HepG2 (cell line): Measurements from ENCODE around the gene MYO18A. TPM values are rescaled to one million over a fixed set of nuclear protein-coding genes. Genes with fewer than 3 reads are reported as not detected.

Source experiments
- HIVEP1 ChIP-seq: sonication (generic); formaldehyde crosslinking; IDR thresholded peaks from 2 replicates; pipeline ENCODE4 v1.4.0; 2020; ENCODE audit warnings: mild to moderate bottlenecking, missing genetic modification reagents
- RBAK ChIP-seq: sonication (generic); formaldehyde crosslinking; IDR thresholded peaks from 2 replicates; pipeline ENCODE4 v1.5.1; 2020; ENCODE audit warnings: mild to moderate bottlenecking, missing genetic modification reagents
- TARDBP ChIP-seq: sonication (generic); formaldehyde crosslinking; IDR thresholded peaks from 2 replicates; pipeline ENCODE4 v1.8.0; 2022; ENCODE audit warnings: mild to moderate bottlenecking, missing genetic modification reagents
- ZBTB49 ChIP-seq: sonication (generic); formaldehyde crosslinking; IDR thresholded peaks from 2 replicates; pipeline ENCODE4 v1.4.0; 2020; ENCODE audit warnings: missing genetic modification reagents, borderline replicate concordance
- ZKSCAN5 ChIP-seq: sonication (generic); formaldehyde crosslinking; IDR thresholded peaks from 2 replicates; pipeline ENCODE4 v1.5.1; 2020; ENCODE audit warnings: mild to moderate bottlenecking, missing genetic modification reagents
- ZNF251 ChIP-seq: sonication (generic); formaldehyde crosslinking; IDR thresholded peaks from 2 replicates; pipeline ENCODE4 v1.9.0; 2021; ENCODE audit warnings: mild to moderate bottlenecking, missing genetic modification reagents
- ZNF280B ChIP-seq: sonication (generic); formaldehyde crosslinking; IDR thresholded peaks from 2 replicates; pipeline ENCODE4 v1.5.0; 2020; ENCODE audit warnings: missing genetic modification reagents, mild to moderate bottlenecking, borderline replicate concordance
- ZNF296 ChIP-seq: sonication (generic); formaldehyde crosslinking; conservative IDR thresholded peaks from 2 replicates; pipeline ENCODE4 v1.5.0; 2020; ENCODE audit warnings: mild to moderate bottlenecking, missing genetic modification reagents
- ZZZ3 ChIP-seq: sonication (generic); formaldehyde crosslinking; IDR thresholded peaks from 2 replicates; pipeline ENCODE4 v1.4.0; 2020; ENCODE audit warnings: missing genetic modification reagents, mild to moderate bottlenecking, borderline replicate concordance
- polyA plus RNA-seq, 8 experiments: library from polyadenylated mRNA; depleted of rRNA in 3 of 8; stranded (reverse) in 7 of 8; unstranded in 1 of 8; fragments of >200 nt; fragmentation: Illumina TruSeq in 4 of 8; extraction: Trizol in 4 of 8; gene quantifications; 2 replicates each; pipeline versions ENCODE4 v1.2.1 to v1.2.3, GENCODE V29; 2011 to 2016; ENCODE audit warnings: low read depth in 4 of 8, missing spikeins in 1 of 8, mixed read lengths in 1 of 8; ENCODE audit not compliant: insufficient read depth in 1 of 8
- total RNA-seq, 5 experiments: library from RNA; depleted of rRNA; stranded (reverse); fragments of >200 nt; fragmentation: Illumina TruSeq; extraction: Trizol; gene quantifications; 2 replicates each; pipeline ENCODE4 v1.2.3, GENCODE V29; 2016; ENCODE audit warnings: low read depth in 1 of 5

Gene MYO18A
- total and polyA plus RNA-seq, 2 of the 13 experiments (the other 11 are each of a cell fraction or from before 2014, with no cell fraction given) = 16.8 to 24.8 TPM

DNA sequence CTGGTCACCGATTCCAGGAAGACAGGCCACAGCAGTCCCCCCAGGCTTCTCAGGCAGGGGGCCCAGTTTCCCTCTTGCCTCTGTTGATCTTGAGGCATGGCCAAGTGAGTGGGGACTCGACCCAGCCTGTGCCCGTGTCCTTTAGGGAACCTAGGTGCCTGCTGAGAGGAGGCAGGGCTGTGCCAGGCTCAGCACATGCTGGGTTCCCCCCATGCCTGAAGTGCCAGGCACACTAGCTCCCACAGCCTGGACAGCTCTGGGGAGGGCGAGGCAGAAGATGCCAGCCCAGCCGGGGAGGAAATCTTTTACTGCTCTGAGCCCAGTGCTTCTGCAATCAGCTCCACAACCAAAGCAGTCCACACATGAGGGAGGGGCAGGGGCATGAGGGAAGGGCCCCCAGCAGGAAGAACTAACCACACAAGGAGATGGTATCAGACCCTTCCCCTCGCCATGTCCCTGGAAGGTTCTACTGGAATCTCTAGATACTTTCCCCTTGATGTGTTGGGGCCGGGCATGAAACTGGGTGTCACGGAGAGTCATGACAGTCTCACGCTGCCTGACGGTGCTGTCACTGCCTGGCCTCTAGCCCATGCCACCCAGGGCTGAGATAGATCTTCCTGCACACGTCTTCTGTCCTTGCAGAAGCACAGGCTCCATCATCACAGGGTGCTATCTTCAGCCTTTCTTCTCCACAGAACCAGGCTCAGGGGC, 25.5 kb downstream of the MYO18A start (continued):
- TF ChIP-seq ZBTB49 (CRISPR knock-in tag) (no peak), ZNF280B (CRISPR knock-in tag) (no peak), ZZZ3 (CRISPR knock-in tag) (no peak), RBAK (CRISPR knock-in tag) (no peak), ZKSCAN5 (no peak), ZNF251 (CRISPR knock-in tag) (no peak), ZNF296 (no peak), TARDBP (CRISPR knock-in tag) (no peak), HIVEP1 (no peak)
